ENCODE data around the gene CHAF1A.

CHAF1A gene

DNA sequence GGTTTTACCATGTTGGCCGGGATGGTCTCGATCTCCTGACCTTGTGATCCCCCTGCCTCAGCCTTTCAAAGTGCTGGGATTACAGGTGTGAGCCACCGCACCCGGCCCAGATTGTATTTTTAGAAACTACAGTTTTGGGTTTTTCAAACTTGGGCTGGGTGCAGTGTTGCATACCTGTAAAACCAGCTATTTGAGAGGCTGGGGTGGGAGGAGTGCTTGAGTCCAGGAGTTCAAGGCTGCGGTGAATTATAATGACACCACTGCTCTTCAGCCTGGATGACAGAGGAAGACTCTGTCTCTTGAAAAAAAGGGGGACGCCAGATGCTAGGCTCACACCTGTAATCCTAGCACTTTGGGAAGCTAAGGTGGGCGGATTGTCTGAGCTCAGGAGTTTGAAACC is 4.2 kb downstream of the CHAF1A start:
- DNase-seq: no peak

GRCh38 chr19:4409123-4409933 is 6.9 kb downstream of the CHAF1A start:
- no peak for DNase-seq

GRCh38 chr19:4413588-4413987 is 11.1 kb downstream of the CHAF1A start:
- no peak for DNase-seq

DNA sequence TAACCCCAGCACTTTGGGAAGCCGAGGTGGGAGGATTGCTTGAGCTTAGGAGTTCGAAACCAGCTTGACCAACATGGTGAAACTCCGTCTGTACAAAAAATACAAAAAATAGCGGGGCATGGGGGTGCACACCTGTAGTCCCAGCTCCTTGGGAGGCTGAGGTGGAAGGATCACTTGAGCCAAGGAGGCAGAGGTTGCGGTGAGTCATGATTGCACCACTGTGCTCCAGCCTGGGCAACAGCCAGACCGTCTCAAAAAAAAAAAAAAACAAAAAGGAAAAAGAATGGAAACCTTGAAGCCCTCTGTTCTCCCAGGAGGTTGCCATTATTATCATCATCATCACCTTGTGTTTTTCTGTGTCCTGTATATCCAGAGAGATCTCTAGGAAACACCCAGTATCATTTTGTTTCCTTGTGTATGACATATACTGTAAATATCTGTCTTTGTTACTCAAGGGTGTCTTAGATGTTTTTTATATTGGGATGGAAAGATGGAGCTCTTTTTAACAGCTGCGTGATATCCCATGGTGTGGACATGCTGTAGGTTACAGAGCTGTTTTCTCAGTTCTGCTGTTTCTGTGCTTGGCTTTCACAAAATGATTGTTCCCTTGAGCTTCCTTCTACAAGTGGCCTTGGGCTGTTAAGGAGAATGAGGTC is 11.8 kb downstream of the CHAF1A start:
- DNase-seq: no peak

GRCh38 chr19:4414800-4415321 is 12.4 kb downstream of the CHAF1A start:
- no peak for DNase-seq

GRCh38 chr19:4415352-4415751 is 12.9 kb downstream of the CHAF1A start:
- no peak for DNase-seq

DNA sequence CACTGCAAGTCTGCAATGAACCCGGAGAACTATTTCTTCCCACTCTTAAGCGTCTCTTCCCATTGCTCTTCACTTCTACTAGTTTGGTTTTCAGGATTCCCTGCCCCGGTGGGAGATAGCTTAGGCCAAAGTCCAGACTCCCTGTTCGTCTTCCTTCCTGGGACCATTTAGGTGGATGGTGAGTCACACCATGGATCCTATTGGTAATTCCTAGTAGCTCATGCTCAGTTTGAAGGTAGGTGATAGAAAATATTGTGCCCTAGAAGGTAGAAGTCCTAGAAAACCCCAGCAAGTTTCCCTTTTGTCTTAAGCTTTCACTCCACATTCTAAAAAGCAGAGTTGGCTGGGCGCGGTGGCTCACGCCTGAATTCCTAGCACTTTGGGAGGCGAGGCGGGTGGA is 13.8 kb downstream of the CHAF1A start:
- DNase-seq: no peak

GRCh38 chr19:4423416-4424126 is 21.1 kb downstream of the CHAF1A start:
- no peak for DNase-seq

DNA sequence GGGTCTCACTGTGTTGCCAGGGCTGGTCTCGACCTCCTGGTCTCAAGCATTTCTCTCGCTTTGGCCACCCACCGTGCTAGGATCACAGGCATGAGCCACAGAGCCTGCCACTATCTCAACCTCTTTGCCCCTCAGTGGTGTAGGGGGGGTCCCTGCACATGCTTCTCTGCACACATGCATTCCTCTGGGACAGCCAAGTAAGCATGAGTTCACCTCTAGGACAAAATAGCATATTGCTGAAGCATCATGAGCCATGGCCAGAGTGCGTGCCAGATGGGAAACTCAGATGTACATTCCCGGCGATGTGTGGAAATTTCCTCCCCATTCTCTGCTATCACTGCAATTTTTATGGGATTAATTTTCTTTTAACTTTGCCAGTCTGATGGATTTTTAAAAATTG is 23.1 kb downstream of the CHAF1A start:
- no peak for DNase-seq

GRCh38 chr19:4428326-4428975 is 26.0 kb downstream of the CHAF1A start:
- no peak for DNase-seq

GRCh38 chr19:4429256-4429655 is 26.8 kb downstream of the CHAF1A start:
- DNase-seq: no peak

DNA sequence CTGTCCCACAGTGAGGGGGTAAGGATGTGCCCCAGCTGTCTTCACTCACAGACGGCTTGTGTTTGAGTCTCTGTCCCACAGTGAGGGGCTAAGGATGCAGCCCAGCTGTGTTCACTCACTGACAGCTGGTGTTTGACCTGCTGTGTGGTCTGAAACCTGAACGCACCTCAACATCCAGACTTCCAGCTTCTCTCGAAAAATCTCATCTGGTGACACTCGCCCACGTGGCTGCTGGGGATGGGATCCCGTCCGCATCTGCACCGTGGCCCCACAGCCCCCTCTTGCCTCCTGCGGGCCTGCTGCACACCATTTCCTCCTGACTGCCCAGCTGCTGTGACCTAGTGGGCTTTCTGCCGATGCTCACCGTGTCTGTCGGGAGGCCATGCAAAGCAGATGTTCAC is 27.3 kb downstream of the CHAF1A start:
- no peak for DNase-seq

- no peak for DNase-seq
These were observed 28.3 kb downstream of the CHAF1A start for GRCh38 chr19:4430760-4431159.

GRCh38 chr19:4431296-4431695 is 28.9 kb downstream of the CHAF1A start:
- no peak for DNase-seq

- no peak for DNase-seq
These were observed 29.6 kb downstream of the CHAF1A start for GRCh38 chr19:4431808-4432674.

GRCh38 chr19:4432918-4433506 is 30.6 kb downstream of the CHAF1A start:
- no peak for DNase-seq

- no peak for DNase-seq
These were observed 32.0 kb downstream of the CHAF1A start for GRCh38 chr19:4434391-4434790.

DNA sequence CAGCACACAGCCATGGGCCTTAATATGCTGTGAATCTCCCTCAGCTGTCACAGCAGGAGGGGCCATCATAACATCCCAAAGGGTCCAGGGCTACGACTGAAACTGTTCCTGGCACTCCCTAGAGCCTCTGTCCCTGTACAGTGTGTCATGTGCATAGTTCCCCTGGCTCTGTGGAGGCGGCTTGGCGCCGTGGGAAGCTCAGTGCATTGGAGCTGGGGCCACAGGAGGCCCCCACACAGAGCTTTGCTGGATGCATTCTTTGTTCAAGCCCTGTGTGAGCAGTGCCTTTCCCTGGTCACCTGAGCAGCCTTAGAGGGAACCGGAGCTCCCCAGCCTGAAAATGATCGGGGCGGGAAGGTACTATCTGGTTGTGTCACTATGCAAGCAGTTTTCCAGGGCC is 33.8 kb downstream of the CHAF1A start:
- no peak for DNase-seq

GRCh38 chr19:4437103-4437502 is 34.7 kb downstream of the CHAF1A start:
- no peak for DNase-seq

- no peak for DNase-seq
These were observed 36.8 kb downstream of the CHAF1A start for GRCh38 chr19:4439243-4439642.

- DNase-seq: no peak
These were observed 39.8 kb downstream of the CHAF1A start for GRCh38 chr19:4441994-4442818.

Measured in NCI-H1417 (cell line).